ENCODE results near the gene GPR141. TPM values are rescaled to one million over a fixed set of nuclear protein-coding genes. Genes with fewer than 3 reads are reported as not detected.

Gene GPR141
- total and polyA plus RNA-seq, 2 of the 13 experiments (the other 11 are each of a cell fraction or from before 2014, with no cell fraction given) = not detected

GRCh38 chr7:37694208-37695094 lies 10.9 kb downstream of the GPR141 start:
- intact Hi-C loops (cut with micrococcal nuclease; ENCODE audit: unreplicated experiment) = no loop called here
- CTCF ChIA-PET (ENCODE audit: low intra/inter-chr PET ratio, low total read pairs) = no interaction called here
- Histone ChIP-seq H3K4me3 (replicated peaks in 1 of 3; ENCODE audit: insufficient read depth in 1 of 3, low read depth in 2 of 3, low read length in 3 of 3) (no peak overlapping the region), H3K4me2 (ENCODE audit: low read depth, low read length) (no peak overlapping the region), H3K9ac (ENCODE audit: insufficient read depth, low read depth, low read length) (no peak overlapping the region), H2AFZ (ENCODE audit: low read length) (no peak overlapping the region), H3K4me1 (ENCODE audit: insufficient read depth, low read length) (no peaks in the 10 kb centered on the region), H3K27me3 (ENCODE audit: control insufficient read depth in 1 of 2, insufficient read depth in 2 of 2, low read length in 2 of 2) (no peaks in the 10 kb centered on the region), H3K36me3 (replicated peaks in 1 of 2; ENCODE audit: control insufficient read depth in 1 of 2, insufficient read depth in 2 of 2, low read length in 2 of 2) (no peaks in the 10 kb centered on the region), H3K79me2 (ENCODE audit: insufficient read depth, low read length) (no peaks in the 10 kb centered on the region), H4K20me1 (ENCODE audit: insufficient read depth, low read length) (no peaks in the 10 kb centered on the region), H3K27ac (ENCODE audit: extremely low read length, insufficient read depth, low read length) (no peak overlapping the region), H3K9me3 (ENCODE audit: low read length) (no peaks in the 10 kb centered on the region)
- POLR2A ChIA-PET = no interaction called here
- in situ Hi-C loops (cut with HindIII; ENCODE audit: extremely low pct_ligation_motif_present, low pct_unique_long_range_greater_than_20kb) = no loop called here
- DNase-seq (ENCODE audit: low spot score) = no peak
- BruUV-seq (replicated peaks) = no TSS peak
- no peak for FAIRE-seq
- 0% methylated on average over 3 of the region's 4 CpGs for WGBS (ENCODE audit: low lambda C conversion rate)
- TF ChIP-seq HOXA9 (CRISPR knock-in tag; IDR thresholded peaks at IDR 0.05; ENCODE audit: borderline replicate concordance) (no peak), CEBPG (CRISPR knock-in tag; IDR thresholded peaks at IDR 0.05) (peak; percentile 16; the same call in 1 of the 2 replicates), CEBPB (IDR thresholded peaks at IDR 0.05; ENCODE audit: borderline replicate concordance, low read depth, low read length) (peak; percentile 70; the same call in 1 of the 2 replicates), ZNF557 (CRISPR knock-in tag; IDR thresholded peaks at IDR 0.05) (no peak)
- TF ChIP-seq, protein P1, sequence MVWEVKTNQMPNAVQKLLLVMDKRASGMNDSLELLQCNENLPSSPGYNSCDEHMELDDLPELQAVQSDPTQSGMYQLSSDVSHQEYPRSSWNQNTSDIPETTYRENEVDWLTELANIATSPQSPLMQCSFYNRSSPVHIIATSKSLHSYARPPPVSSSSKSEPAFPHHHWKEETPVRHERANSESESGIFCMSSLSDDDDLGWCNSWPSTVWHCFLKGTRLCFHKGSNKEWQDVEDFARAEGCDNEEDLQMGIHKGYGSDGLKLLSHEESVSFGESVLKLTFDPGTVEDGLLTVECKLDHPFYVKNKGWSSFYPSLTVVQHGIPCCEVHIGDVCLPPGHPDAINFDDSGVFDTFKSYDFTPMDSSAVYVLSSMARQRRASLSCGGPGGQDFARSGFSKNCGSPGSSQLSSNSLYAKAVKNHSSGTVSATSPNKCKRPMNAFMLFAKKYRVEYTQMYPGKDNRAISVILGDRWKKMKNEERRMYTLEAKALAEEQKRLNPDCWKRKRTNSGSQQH (CRISPR knock-in tag; IDR thresholded peaks at IDR 0.05; ENCODE audit: low read depth) = no peak
- ATAC-seq = peak; percentile 63

DNA sequence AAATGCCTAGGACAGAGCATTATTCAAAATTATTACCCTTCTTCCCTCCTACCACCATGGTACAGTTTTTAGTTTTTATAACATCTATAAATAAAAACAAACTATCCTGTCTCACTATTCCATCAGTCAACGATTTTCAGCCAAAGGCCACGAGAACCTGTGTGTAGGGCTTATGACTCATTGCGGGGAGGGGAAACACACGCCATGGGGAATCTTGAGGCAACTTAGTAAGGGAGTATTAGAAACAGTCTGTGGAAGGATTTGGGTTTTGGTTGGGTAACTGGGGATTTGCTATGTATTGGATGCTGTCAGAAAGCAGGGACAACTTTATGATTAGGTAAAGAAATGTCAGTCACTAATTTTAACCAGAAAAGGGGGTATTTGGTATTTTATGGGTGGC lies 14.7 kb downstream of the GPR141 start:
- FAIRE-seq (no peak), ATAC-seq (no peak), DNase-seq (ENCODE audit: low spot score) (no peak)
- Histone ChIP-seq H3K79me2 (ENCODE audit: insufficient read depth, low read length) (no peaks in the 10 kb centered on the region), H3K4me1 (ENCODE audit: insufficient read depth, low read length) (no peaks in the 10 kb centered on the region), H3K9me3 (ENCODE audit: low read length) (no peaks in the 10 kb centered on the region), H3K4me2 (ENCODE audit: low read depth, low read length) (no peak overlapping the region), H4K20me1 (ENCODE audit: insufficient read depth, low read length) (no peaks in the 10 kb centered on the region), H3K27me3 (ENCODE audit: control insufficient read depth in 1 of 2, insufficient read depth in 2 of 2, low read length in 2 of 2) (no peaks in the 10 kb centered on the region), H3K27ac (ENCODE audit: extremely low read length, insufficient read depth, low read length) (no peak overlapping the region), H3K4me3 (replicated peaks in 1 of 3; ENCODE audit: insufficient read depth in 1 of 3, low read depth in 2 of 3, low read length in 3 of 3) (no peak overlapping the region), H2AFZ (ENCODE audit: low read length) (no peak overlapping the region), H3K36me3 (replicated peaks in 1 of 2; ENCODE audit: control insufficient read depth in 1 of 2, insufficient read depth in 2 of 2, low read length in 2 of 2) (no peaks in the 10 kb centered on the region), H3K9ac (ENCODE audit: insufficient read depth, low read depth, low read length) (no peak overlapping the region)
- TF ChIP-seq, protein P2, sequence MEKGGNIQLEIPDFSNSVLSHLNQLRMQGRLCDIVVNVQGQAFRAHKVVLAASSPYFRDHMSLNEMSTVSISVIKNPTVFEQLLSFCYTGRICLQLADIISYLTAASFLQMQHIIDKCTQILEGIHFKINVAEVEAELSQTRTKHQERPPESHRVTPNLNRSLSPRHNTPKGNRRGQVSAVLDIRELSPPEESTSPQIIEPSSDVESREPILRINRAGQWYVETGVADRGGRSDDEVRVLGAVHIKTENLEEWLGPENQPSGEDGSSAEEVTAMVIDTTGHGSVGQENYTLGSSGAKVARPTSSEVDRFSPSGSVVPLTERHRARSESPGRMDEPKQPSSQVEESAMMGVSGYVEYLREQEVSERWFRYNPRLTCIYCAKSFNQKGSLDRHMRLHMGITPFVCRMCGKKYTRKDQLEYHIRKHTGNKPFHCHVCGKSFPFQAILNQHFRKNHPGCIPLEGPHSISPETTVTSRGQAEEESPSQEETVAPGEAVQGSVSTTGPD (CRISPR knock-in tag; IDR thresholded peaks at IDR 0.05) = no peak
- no peak for TF ChIP-seq ZNF772 (CRISPR knock-in tag; IDR thresholded peaks at IDR 0.05)
- TF ChIP-seq, protein P3, sequence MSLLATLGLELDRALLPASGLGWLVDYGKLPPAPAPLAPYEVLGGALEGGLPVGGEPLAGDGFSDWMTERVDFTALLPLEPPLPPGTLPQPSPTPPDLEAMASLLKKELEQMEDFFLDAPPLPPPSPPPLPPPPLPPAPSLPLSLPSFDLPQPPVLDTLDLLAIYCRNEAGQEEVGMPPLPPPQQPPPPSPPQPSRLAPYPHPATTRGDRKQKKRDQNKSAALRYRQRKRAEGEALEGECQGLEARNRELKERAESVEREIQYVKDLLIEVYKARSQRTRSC (CRISPR knock-in tag; IDR thresholded peaks at IDR 0.05; ENCODE audit: low read depth) = no peak
- TF ChIP-seq SPEN (CRISPR knock-in tag; IDR thresholded peaks at IDR 0.05; ENCODE audit: low read depth) = no peak
- no peak for TF ChIP-seq ESRRA (CRISPR knock-in tag; IDR thresholded peaks at IDR 0.05; ENCODE audit: low read depth)
- TF ChIP-seq CEBPB (IDR thresholded peaks at IDR 0.05; ENCODE audit: borderline replicate concordance, low read depth, low read length) = no peak
- intact Hi-C loops (cut with micrococcal nuclease; ENCODE audit: unreplicated experiment) = no loop called here
- POLR2A ChIA-PET = no interaction called here
- in situ Hi-C loops (cut with HindIII; ENCODE audit: extremely low pct_ligation_motif_present, low pct_unique_long_range_greater_than_20kb) = no loop called here
- CTCF ChIA-PET (ENCODE audit: low intra/inter-chr PET ratio, low total read pairs) = no interaction called here
- BruUV-seq (replicated peaks) = no TSS peak
- 25% methylated on average over 4 of the region's 4 CpGs for WGBS (ENCODE audit: low lambda C conversion rate)
